Measurements from ENCODE around the gene CTRL.

The CTRL gene

DNA sequence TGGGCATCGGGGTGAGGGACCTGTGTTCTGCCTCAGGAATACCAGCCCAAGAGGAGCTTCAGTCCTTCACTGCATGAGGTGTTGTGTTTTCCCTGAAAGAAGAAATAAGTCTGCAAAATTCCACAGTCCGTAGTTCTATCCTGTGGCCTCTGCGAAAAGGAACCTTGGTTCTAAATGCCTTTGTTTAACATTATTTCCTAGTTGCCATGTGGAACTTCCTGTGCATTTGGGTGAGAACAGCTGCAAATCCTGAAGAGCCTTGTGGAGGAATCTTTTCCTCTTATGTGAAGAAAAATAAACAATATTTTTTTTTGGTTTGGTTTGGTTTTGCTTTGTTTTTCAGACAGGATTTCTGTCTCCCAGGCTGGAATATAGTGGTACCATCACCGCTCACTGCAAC is 28.8 kb downstream of the CTRL start:
- Mint-ChIP-seq H3K27me3 (no peaks in the 10 kb centered on the region), H3K4me1 (peaks cover 29% of the 10 kb centered on the region), H3K9me3 (no peaks in the 10 kb centered on the region), H3K4me3 (no peak overlapping the region), H3K36me3 (ENCODE audit: insufficient read depth) (peaks cover 16% of the 10 kb centered on the region), H3K27ac (ENCODE audit: low read depth) (no peak overlapping the region)
- ATAC-seq (replicated peaks; ENCODE audit: extremely low read depth, poor library complexity, severe bottlenecking) (no peak), DNase-seq (ENCODE audit: low spot score in 2 of 2) (no peak)

GRCh38 chr16:67901734-67902133 is 29.9 kb downstream of the CTRL start:
- no peaks in the 10 kb centered on the region for H3K27me3 Mint-ChIP-seq
- ATAC-seq (replicated peaks; ENCODE audit: extremely low read depth, poor library complexity, severe bottlenecking) (no peak), DNase-seq (ENCODE audit: low spot score in 2 of 2) (no peak)
- H3K4me1 Mint-ChIP-seq, result peaks cover 33% of the 10 kb centered on the region
- H3K9me3 Mint-ChIP-seq, result no peaks in the 10 kb centered on the region
- H3K36me3 Mint-ChIP-seq (ENCODE audit: insufficient read depth), result peaks cover 16% of the 10 kb centered on the region
- no peak overlapping the region for H3K4me3 Mint-ChIP-seq
- H3K27ac Mint-ChIP-seq (ENCODE audit: low read depth), result no peak overlapping the region

DNA sequence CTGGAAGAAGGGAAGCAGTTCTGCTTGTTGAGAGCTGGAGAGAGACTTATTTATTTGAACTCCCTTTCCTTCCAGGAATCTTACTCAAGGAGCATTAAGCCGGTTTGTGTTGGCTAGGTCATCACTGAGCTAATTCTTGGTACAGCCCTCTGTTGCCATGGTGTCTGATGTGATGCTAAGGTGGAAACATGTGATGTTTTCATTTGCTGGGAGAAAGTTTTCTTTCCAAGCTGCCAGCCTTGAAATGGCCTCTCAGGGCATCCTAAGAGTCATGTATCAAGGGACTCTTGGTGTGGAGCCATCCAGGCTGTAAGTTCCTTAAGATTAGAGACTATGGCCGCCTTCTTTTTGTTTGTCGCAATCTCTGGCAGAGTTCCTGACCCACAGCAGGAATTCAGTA is 34.4 kb downstream of the CTRL start:
- ATAC-seq (replicated peaks; ENCODE audit: extremely low read depth, poor library complexity, severe bottlenecking) (no peak), DNase-seq (ENCODE audit: low spot score in 2 of 2) (no peak)
- no peaks in the 10 kb centered on the region for H3K27me3 Mint-ChIP-seq
- H3K27ac Mint-ChIP-seq (ENCODE audit: low read depth), result peak overlapping the region; percentile 44
- no peaks in the 10 kb centered on the region for H3K9me3 Mint-ChIP-seq
- H3K36me3 Mint-ChIP-seq (ENCODE audit: insufficient read depth), result peaks cover 15% of the 10 kb centered on the region
- no peak overlapping the region for H3K4me3 Mint-ChIP-seq
- H3K4me1 Mint-ChIP-seq, result peaks cover 40% of the 10 kb centered on the region

DNA sequence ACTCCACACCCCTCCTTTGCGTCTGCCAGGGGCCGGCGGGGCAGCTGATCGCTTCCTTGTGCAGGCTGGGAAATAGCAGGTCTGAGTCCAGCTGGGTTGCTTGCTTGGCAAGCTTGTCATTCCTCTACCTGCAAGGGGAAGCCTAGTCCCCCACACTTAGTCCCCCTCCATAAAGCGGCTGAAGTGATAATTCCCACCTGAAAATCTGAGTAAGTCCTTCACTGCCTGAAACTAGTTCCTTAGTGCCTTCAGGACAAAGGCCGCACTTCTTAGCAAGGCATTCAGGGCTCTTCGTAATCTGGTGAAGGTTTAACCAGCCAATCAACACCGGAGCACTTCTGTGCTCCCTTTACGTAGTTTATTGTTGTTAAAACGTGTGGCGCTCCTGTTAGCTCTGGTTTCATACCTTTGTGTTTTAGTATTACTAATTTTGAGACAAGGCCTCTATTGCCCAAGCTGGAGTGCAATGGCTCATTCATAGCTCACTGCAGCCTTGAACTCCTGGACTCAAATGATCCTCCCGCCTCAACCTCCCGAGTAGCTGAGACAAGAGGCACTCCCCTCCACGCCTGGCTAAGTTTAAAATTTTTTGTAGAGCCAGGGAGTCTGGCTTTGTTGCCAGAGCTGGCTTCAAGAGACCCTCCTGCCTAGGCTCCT is 37.8 kb downstream of the CTRL start:
- peak; percentile 4 for ATAC-seq (replicated peaks; ENCODE audit: extremely low read depth, poor library complexity, severe bottlenecking)
- Mint-ChIP-seq H3K9me3 (no peaks in the 10 kb centered on the region), H3K36me3 (ENCODE audit: insufficient read depth) (peaks cover 14% of the 10 kb centered on the region), H3K4me3 (peak overlapping the region; percentile 93), H3K4me1 (peaks cover 27% of the 10 kb centered on the region), H3K27ac (ENCODE audit: low read depth) (peak overlapping the region; percentile 95), H3K27me3 (no peaks in the 10 kb centered on the region)
- DNase-seq (ENCODE audit: low spot score in 2 of 2), result no peak

DNA sequence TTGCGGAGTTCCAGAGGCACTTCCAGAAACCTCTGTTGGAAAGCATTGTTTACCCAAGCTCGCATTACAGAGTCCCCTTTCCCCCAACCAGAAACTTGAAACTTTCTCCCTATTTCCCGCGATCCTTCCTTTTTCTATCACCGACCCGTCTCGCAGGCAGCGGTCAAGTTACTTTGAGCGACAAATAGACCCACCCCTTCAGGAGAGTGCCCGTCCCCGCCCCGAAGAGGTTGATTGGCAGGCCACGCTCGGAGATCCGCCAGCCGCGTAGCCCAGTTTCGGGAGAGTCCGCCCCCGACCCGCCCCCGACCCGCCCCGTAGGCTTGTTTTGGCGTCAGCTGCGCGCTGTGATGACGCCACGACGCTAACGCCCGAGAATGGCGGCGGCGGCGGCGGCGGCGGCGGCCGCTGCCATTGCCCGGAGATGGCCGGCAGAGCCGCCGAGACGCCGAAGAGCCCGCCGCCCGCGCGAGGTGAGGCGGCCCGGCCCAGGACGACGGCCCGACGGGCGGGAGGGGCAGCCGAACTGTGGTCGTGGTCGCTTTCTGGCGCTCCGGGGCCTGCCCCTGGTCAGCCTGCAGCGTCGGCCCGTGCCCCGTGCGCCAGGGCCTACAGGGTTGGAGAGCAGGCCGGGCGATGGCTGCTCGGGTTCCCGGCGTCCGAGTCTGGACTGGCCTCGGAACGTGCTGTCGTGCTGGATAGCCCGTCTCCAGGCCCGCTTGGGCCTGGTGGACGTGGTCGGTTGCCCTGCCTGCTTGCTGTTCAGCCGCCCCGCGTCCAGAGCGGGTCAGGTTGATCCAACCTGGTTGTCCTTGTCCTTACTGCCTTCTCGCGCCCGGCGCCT is 38.5 kb downstream of the CTRL start, which contains the start of gene PSKH1:
Gene PSKH1, plus strand, starts transcription at position 356 of the 844 bp plus-strand sequence. CDS start 15,496 bp downstream, outside the sequence.
- peak within 1 kb of the TSS; percentile 93 for H3K4me3 Mint-ChIP-seq
- no peaks in the 10 kb centered on the region for H3K27me3 Mint-ChIP-seq
- ATAC-seq (replicated peaks; ENCODE audit: extremely low read depth, poor library complexity, severe bottlenecking), result peak; percentile 99
- peaks cover 13% of the 10 kb centered on the region for H3K36me3 Mint-ChIP-seq (ENCODE audit: insufficient read depth)
- peak; percentile 79 to 83 for DNase-seq (ENCODE audit: low spot score in 2 of 2)
- H3K4me1 Mint-ChIP-seq, result peaks cover 27% of the 10 kb centered on the region
- peak within 1 kb of the TSS; percentile 95 for H3K27ac Mint-ChIP-seq (ENCODE audit: low read depth)
- H3K9me3 Mint-ChIP-seq, result no peaks in the 10 kb centered on the region

DNA sequence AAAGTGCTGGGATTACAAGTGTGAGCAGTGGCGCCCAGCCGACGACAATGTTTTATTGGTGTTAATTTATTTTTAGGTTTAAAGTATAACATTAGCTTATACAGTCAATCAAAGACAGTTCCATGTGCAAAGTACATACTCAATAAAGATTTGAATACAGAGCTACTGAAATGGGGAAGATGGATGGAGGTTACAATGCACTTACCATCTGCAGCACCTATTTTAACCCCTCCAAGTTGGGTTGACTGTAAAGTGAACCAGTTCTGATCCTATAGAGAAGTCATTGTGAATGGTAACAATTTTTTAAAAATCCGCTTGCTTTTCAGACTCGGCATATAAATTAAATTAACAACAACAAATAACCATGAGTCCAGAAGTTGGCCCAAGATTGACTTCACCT is 39.3 kb downstream of the CTRL start:
- DNase-seq (ENCODE audit: low spot score in 2 of 2), result no peak
- Mint-ChIP-seq H3K9me3 (no peaks in the 10 kb centered on the region), H3K27ac (ENCODE audit: low read depth) (peak overlapping the region; percentile 95), H3K36me3 (ENCODE audit: insufficient read depth) (peaks cover 13% of the 10 kb centered on the region), H3K4me3 (peak overlapping the region; percentile 93), H3K4me1 (peaks cover 25% of the 10 kb centered on the region), H3K27me3 (no peaks in the 10 kb centered on the region)
- no peak for ATAC-seq (replicated peaks; ENCODE audit: extremely low read depth, poor library complexity, severe bottlenecking)

GRCh38 chr16:67888331-67888730 is 43.3 kb downstream of the CTRL start:
- no peaks in the 10 kb centered on the region for H3K27me3 Mint-ChIP-seq
- H3K4me1 Mint-ChIP-seq, result peaks cover 11% of the 10 kb centered on the region
- H3K36me3 Mint-ChIP-seq (ENCODE audit: insufficient read depth), result peaks cover 7% of the 10 kb centered on the region
- no peaks in the 10 kb centered on the region for H3K9me3 Mint-ChIP-seq
- no peak for ATAC-seq (replicated peaks; ENCODE audit: extremely low read depth, poor library complexity, severe bottlenecking)
- no peak overlapping the region for H3K4me3 Mint-ChIP-seq
- no peak overlapping the region for H3K27ac Mint-ChIP-seq (ENCODE audit: low read depth)
- no peak for DNase-seq (ENCODE audit: low spot score in 2 of 2)

DNA sequence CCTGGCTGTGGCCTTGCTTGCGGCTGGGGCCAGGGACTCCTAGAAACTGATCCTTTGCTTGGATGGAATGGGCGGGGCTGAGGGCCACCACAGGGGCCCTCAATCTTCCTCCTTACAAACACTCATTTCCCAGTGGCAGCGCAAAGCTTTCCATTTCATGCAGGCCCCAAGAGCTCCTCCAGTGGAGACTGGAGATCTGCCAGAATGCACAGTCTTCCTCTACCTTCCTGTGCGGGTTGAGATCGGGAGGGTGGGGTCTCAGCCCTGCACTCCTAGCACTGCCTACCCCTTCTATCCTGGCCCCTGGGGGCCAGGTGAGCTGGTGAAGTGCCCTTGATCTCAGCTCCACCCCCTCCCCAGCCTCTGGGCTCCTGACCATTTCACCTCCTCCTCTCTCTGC is 45.3 kb downstream of the CTRL start:
- Mint-ChIP-seq H3K4me3 (no peak overlapping the region), H3K36me3 (ENCODE audit: insufficient read depth) (peaks cover 8% of the 10 kb centered on the region), H3K27ac (ENCODE audit: low read depth) (no peak overlapping the region), H3K4me1 (peaks cover 9% of the 10 kb centered on the region), H3K9me3 (no peaks in the 10 kb centered on the region), H3K27me3 (no peaks in the 10 kb centered on the region)
- ATAC-seq (replicated peaks; ENCODE audit: extremely low read depth, poor library complexity, severe bottlenecking) (no peak), DNase-seq (ENCODE audit: low spot score in 2 of 2) (no peak)

GRCh38 chr16:67885976-67886375 is 45.7 kb downstream of the CTRL start:
- Mint-ChIP-seq H3K4me3 (no peak overlapping the region), H3K27ac (ENCODE audit: low read depth) (no peak overlapping the region), H3K9me3 (no peaks in the 10 kb centered on the region), H3K36me3 (ENCODE audit: insufficient read depth) (peaks cover 8% of the 10 kb centered on the region), H3K27me3 (no peaks in the 10 kb centered on the region), H3K4me1 (peaks cover 9% of the 10 kb centered on the region)
- ATAC-seq (replicated peaks; ENCODE audit: extremely low read depth, poor library complexity, severe bottlenecking), result no peak
- no peak for DNase-seq (ENCODE audit: low spot score in 2 of 2)

GRCh38 chr16:67885545-67885944 is 46.1 kb downstream of the CTRL start:
- no peak overlapping the region for H3K4me3 Mint-ChIP-seq
- ATAC-seq (replicated peaks; ENCODE audit: extremely low read depth, poor library complexity, severe bottlenecking), result no peak
- H3K36me3 Mint-ChIP-seq (ENCODE audit: insufficient read depth), result peaks cover 11% of the 10 kb centered on the region
- H3K27ac Mint-ChIP-seq (ENCODE audit: low read depth), result no peak overlapping the region
- no peak for DNase-seq (ENCODE audit: low spot score in 2 of 2)
- H3K4me1 Mint-ChIP-seq, result peaks cover 9% of the 10 kb centered on the region
- no peaks in the 10 kb centered on the region for H3K27me3 Mint-ChIP-seq
- no peaks in the 10 kb centered on the region for H3K9me3 Mint-ChIP-seq

GRCh38 chr16:67884684-67885083 is 47.0 kb downstream of the CTRL start, which contains the start of gene NRN1L:
Gene NRN1L (plus strand): TSS chr16:67884885. CDS start chr16:67884904, 19 bp downstream.
- Mint-ChIP-seq H3K36me3 (ENCODE audit: insufficient read depth) (peaks cover 15% of the 10 kb centered on the region), H3K9me3 (no peaks in the 10 kb centered on the region), H3K27me3 (no peaks in the 10 kb centered on the region), H3K4me3 (no peak within 1 kb of the TSS), H3K4me1 (peaks cover 9% of the 10 kb centered on the region), H3K27ac (ENCODE audit: low read depth) (no peak within 1 kb of the TSS)
- ATAC-seq (replicated peaks; ENCODE audit: extremely low read depth, poor library complexity, severe bottlenecking) (no peak), DNase-seq (ENCODE audit: low spot score in 2 of 2) (no peak)

DNA sequence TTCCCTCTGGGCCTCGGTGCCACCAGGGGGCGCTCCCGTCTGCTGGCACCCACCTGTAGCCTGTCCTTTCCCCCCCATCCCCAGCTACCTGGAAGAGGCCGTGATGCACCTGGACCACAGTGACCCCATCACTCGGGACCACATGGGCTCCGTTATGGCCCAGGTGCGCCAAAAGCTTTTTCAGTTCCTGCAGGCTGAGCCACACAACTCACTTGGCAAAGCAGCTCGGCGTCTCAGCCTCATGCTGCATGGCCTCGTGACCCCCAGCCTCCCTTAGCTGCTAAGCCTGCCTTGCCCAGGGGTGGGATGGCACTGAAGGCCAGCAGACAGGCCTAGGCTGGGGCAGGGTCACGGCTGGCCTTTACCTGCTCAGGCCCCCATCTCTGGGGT is 47.8 kb downstream of the CTRL start:
- H3K27ac Mint-ChIP-seq (ENCODE audit: low read depth), result no peak overlapping the region
- no peaks in the 10 kb centered on the region for H3K9me3 Mint-ChIP-seq
- H3K36me3 Mint-ChIP-seq (ENCODE audit: insufficient read depth), result peaks cover 19% of the 10 kb centered on the region
- no peaks in the 10 kb centered on the region for H3K27me3 Mint-ChIP-seq
- DNase-seq (ENCODE audit: low spot score in 2 of 2) (peak; percentile 50 to 71), ATAC-seq (replicated peaks; ENCODE audit: extremely low read depth, poor library complexity, severe bottlenecking) (peak; percentile 78)
- H3K4me3 Mint-ChIP-seq, result no peak overlapping the region
- peaks cover 9% of the 10 kb centered on the region for H3K4me1 Mint-ChIP-seq

Measured in central memory CD8-positive, alpha-beta T cell (primary cell).